ENCODE measurements around the gene C5orf63. TPM values are rescaled to one million over a fixed set of nuclear protein-coding genes. Genes with fewer than 3 reads are reported as not detected.
"Not testable (repeated sequence)": the region's sequence is repeated elsewhere in the genome, so short reads cannot be mapped to it uniquely, and the experiment has no call there.

The C5orf63 gene
- total and polyA plus RNA-seq, 11 donors, result 1.4 to 14.7 (median 6.4) TPM

DNA sequence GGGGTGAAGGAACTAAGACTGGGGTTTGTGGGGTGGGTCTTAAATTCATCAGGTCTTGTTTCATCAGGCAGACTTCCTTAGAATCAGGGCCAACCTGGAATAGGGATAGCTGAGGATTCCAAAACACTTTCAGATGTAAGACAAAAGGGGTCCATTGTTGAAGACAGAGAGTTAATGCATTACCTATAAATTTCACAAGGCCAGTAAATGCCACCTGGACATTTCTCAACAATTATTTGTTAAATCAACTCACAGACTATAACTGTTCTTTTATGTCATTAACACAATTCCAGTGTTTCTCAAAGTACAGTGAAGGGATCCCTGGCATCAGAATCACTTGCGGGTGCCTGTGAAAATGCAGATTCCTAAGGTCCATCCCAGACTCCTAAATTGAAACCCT is 45.8 kb downstream of the C5orf63 start:
- no peak for TF ChIP-seq POLR2A (IDR thresholded peaks at IDR 0.05)
- TF ChIP-seq, protein P1, sequence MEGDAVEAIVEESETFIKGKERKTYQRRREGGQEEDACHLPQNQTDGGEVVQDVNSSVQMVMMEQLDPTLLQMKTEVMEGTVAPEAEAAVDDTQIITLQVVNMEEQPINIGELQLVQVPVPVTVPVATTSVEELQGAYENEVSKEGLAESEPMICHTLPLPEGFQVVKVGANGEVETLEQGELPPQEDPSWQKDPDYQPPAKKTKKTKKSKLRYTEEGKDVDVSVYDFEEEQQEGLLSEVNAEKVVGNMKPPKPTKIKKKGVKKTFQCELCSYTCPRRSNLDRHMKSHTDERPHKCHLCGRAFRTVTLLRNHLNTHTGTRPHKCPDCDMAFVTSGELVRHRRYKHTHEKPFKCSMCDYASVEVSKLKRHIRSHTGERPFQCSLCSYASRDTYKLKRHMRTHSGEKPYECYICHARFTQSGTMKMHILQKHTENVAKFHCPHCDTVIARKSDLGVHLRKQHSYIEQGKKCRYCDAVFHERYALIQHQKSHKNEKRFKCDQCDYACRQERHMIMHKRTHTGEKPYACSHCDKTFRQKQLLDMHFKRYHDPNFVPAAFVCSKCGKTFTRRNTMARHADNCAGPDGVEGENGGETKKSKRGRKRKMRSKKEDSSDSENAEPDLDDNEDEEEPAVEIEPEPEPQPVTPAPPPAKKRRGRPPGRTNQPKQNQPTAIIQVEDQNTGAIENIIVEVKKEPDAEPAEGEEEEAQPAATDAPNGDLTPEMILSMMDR (IDR thresholded peaks at IDR 0.05), result no peak
- Histone ChIP-seq H3K36me3 (no peaks in the 10 kb centered on the region), H3K27me3 (no peaks in the 10 kb centered on the region), H3K4me3 (no peak overlapping the region), H3K27ac (peak overlapping the region in 5 of 12 donors; percentile 9 to 55 (median 39)), H3K4me1 (peaks cover 0 to 44% (median 27%) of the 10 kb centered on the region in 12 donors), H3K9me3 (no peaks in the 10 kb centered on the region)
- intact Hi-C loops (cut with DNase I), result loop anchor here in 7 of 10 donors (5.0 to 10.0 kb wide), 6 partner anchors 45 to 105 kb away; no protein-coding TSS in a partner anchor
- DNase-seq (no peak), ATAC-seq (no peak)
- WGBS, 4 donors, result 84 to 93% (median 88%) methylated on average over 1 of the region's 1 CpG

DNA sequence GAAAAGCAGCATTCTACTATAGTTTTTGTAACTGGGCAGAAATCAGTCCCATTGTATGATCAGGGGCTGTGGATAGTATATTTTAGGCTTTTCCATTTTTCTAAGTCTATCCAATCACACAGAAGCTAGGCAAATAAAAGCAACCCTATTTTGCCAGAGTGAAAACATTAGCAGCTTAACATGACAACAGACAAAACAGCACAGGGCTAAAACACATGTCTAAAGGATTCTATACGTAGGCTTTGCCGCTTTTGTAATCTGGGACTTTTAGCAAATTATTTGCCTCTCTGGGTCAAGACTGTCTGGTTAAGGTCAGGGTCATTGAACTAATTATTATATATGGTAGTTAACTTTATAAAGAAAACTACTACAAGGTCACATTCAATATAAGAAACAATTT is 47.1 kb downstream of the C5orf63 start:
- no peak for TF ChIP-seq POLR2A (IDR thresholded peaks at IDR 0.05)
- TF ChIP-seq, protein P1 (IDR thresholded peaks at IDR 0.05), result no peak
- Histone ChIP-seq H3K9me3 (no peaks in the 10 kb centered on the region), H3K4me3 (no peak overlapping the region), H3K27ac (peak overlapping the region in 9 of 12 donors; percentile 14 to 55 (median 39)), H3K27me3 (no peaks in the 10 kb centered on the region), H3K36me3 (no peaks in the 10 kb centered on the region), H3K4me1 (peaks cover 0 to 40% (median 23%) of the 10 kb centered on the region in 12 donors)
- 69 to 81% (median 74%) methylated on average over 2 of the region's 2 CpGs for WGBS, 4 donors
- intact Hi-C loops (cut with DNase I), result loop anchor here in 7 of 10 donors (5.0 to 10.0 kb wide), 6 partner anchors 44 to 104 kb away; no protein-coding TSS in a partner anchor
- ATAC-seq (no peak), DNase-seq (no peak)

DNA sequence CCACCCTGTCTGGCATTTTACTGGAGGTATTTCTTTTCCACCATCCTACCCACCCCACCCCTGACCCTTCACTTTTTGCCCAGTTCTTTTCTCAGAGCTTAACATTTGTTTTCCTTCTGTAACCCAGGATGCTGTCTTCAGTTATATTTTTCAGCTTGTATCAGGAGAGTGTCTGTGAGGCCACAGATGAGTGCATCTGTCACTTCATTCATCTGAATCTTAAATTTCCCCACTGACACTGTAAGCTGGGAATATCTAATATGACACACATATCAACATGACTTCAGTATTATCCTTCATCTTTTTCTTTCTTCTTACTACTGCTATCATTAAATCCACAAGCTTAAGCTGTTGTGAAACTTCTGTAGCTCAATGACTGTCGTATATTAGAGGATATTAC is 47.8 kb downstream of the C5orf63 start:
- Histone ChIP-seq H3K4me1 (peaks cover 0 to 38% (median 19%) of the 10 kb centered on the region in 12 donors), H3K27me3 (no peaks in the 10 kb centered on the region), H3K36me3 (no peaks in the 10 kb centered on the region), H3K4me3 (no peak overlapping the region), H3K27ac (peak overlapping the region in 7 of 12 donors; percentile 14 to 55 (median 39)), H3K9me3 (no peaks in the 10 kb centered on the region)
- TF ChIP-seq POLR2A (IDR thresholded peaks at IDR 0.05), result no peak
- TF ChIP-seq, protein P1 (IDR thresholded peaks at IDR 0.05), result no peak
- intact Hi-C loops (cut with DNase I), result loop anchor here in 7 of 10 donors (5.0 to 10.0 kb wide), 6 partner anchors 43 to 103 kb away; no protein-coding TSS in a partner anchor
- WGBS, 4 donors, result 52 to 74% (median 57%) methylated on average over 1 of the region's 1 CpG
- no peak for ATAC-seq
- no peak for DNase-seq

DNA sequence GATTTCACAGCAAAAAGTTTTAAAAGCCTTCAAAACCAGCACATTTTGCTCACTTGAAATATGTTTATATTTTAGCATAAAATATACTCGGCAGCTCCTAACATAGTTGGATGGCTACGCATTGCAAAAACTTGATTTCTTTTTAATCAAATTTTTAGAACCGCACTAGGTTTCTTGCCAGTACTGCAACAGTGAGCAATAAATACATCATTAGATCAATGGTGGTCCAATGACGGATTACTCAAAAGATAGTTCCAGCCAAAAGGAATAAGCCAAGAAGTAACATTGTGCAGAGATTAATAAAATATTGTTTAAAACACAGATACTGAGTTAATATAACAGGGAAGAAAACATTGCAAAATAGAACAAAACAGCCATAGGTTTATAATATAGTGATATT is 48.5 kb downstream of the C5orf63 start:
- H3K9me3 ChIP-seq, result no peaks in the 10 kb centered on the region
- TF ChIP-seq POLR2A (IDR thresholded peaks at IDR 0.05), result no peak
- TF ChIP-seq, protein P1 (IDR thresholded peaks at IDR 0.05), result no peak
- no peak overlapping the region for H3K27ac ChIP-seq
- DNase-seq (no peak), ATAC-seq (no peak)
- intact Hi-C loops (cut with DNase I), result loop anchor here in 7 of 10 donors (5.0 to 10.0 kb wide), 6 partner anchors 43 to 103 kb away; no protein-coding TSS in a partner anchor
- H3K4me3 ChIP-seq, result no peak overlapping the region
- 70 to 87% (median 76%) methylated on average over 4 of the region's 4 CpGs for WGBS, 4 donors
- no peaks in the 10 kb centered on the region for H3K27me3 ChIP-seq
- no peaks in the 10 kb centered on the region for H3K36me3 ChIP-seq
- H3K4me1 ChIP-seq, result peaks cover 0 to 38% (median 16%) of the 10 kb centered on the region in 12 donors

DNA sequence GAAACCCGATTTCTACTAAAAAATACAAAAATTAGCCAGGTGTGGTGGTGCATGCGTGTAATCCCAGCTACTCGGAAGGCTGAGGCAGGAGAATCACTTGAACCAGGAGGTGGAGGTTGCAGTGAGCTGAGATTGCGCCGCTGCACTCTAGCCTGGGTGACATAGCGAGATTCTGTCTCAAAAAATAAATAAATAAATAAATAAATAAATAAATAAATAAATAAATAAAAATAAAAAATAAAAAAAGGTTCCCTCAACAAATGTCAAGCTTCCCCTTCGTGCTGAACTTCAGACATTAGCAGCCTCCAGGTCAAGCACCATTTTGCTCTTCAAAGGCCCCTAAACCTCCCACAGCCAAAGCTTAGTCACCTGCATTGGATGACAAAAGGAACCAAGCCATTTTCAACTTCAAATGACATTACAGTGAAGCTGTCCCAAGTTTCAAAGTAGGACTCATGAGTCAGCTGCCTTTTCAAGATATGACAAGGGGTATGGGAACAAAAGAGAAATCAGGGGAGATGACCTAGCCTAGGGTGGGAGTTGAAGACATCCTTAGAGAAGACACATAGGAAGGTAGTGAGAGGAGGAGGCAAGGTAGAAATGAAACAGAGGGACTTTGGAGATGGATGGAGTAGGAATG is 49.6 kb downstream of the C5orf63 start:
- peaks cover 0 to 34% (median 13%) of the 10 kb centered on the region in 12 donors for H3K4me1 ChIP-seq
- intact Hi-C loops (cut with DNase I), result loop anchor here in 3 of 10 donors (10.0 kb wide), 1 partner anchor 49 kb away; no protein-coding TSS in a partner anchor
- not testable (repeated sequence) for H3K4me3 ChIP-seq, H3K27ac ChIP-seq, DNase-seq, H3K9me3 ChIP-seq, H3K27me3 ChIP-seq, H3K36me3 ChIP-seq
- 95 to 99% (median 98%) methylated on average over 7 of the region's 7 CpGs for WGBS, 4 donors
- peak in 1 of 4 donors; percentile 24 for ATAC-seq
